Left kidney (tissue), 2 donors: Measurements from ENCODE around the gene GFOD1. TPM values are rescaled to one million over a fixed set of nuclear protein-coding genes. Genes with fewer than 3 reads are reported as not detected.

Experiments
- DNase-seq: peaks from one replicate; pipeline ENCODE4 v3.0.0-alpha.2; 2013
- polyA plus RNA-seq: library from polyadenylated mRNA; unstranded; fragments of 120-200 nt; gene quantifications from one replicate; pipeline ENCODE4 v1.2.1, GENCODE V29; 2013; ENCODE audit not compliant: insufficient read length

The GFOD1 gene
- polyA plus RNA-seq, 1 donor, result 2.3 TPM

DNA sequence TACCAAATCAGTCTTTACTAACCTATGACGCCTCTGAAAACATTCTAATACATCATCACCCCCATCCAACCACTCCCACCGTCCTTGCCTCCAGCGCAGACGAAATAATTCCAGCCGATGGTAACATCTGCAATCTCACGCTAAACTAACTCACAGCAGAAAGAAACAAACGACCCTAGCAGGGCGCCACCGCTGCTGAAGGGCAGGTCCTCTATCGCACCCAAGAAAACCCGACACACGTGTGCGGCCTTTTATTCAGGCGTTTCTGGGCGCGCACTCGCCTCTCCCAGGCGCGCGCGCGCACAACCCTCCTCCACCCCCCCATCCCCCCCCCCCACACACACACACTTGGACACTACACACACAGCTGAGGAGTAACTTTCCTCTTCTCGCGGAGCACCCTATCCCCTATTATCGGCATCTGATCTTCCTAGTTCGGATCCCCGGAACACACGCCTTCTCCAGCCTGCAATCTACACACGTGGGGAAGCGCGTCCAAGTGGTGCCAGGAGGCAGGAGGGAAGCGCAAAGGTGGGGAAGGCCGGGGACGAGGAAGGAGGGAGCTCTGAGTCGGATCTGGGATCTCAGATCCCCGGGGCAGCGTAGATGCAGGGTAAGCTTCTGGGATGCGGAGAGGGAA is 1.4 kb downstream of the GFOD1 start:
- no peak for DNase-seq

DNA sequence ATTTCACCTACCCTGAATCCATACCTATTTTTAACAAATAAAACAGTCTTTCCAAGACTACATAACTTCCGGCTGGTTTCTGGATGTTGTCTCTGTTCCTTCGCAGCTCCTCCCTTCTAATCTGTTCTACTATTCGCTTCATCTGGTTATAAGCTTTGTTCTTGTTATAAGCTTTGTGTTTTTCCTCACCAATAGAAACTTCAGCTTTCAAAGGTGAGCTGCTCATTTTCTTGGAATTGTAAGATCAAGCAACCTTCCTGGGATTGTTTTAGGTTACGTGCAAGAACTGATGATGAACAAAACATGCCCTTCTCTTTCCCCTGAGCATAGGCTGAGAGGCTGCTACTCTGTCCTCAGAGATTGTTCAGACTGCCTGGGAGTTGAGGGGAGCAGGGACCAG is 2.1 kb downstream of the GFOD1 start:
- no peak for DNase-seq

DNA sequence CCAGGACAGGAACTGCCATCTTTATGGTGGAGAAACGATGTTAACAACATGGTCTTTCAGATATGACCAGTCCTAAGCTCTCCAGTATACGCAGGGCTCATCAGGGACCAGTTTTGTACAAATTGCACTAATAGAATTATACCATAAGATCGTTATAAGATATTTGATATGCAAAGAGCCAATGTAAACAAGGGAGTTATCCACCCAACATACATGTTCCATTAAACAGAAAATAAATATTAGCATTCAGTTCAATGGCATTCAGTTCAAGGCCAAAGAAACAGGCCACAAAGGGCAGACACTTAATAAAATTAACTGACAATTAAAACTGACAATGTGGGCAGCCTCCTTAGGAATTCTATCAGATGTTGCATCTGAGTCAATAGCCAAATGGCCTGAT is 2.6 kb downstream of the GFOD1 start:
- DNase-seq, result no peak

DNA sequence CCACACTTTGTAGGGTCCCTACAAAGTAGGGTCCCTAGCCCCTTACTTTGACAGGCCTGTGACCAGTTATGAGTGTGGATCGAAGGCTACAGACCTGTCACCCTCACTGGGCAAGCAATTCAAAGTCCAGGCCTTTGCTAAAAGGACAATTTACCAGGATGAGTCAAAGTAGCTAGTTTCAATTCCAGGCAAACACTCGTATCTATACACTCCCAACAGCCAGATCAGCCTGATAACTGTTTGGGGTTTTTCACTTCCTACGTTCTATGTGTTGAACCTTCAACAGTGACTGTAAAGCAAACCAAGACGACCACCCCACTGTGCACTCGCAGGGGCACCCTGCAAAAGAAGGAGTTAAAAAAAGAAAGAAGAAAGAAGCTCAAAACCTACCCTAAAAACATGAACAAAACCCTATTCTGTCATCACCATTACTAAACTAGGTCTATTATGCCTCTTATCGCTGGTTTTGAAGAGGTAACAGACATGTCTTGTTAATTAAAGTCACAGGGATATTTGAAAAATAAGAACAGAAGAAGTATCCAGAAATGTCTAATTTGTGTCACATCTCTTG is 3.2 kb downstream of the GFOD1 start:
- no peak for DNase-seq

DNA sequence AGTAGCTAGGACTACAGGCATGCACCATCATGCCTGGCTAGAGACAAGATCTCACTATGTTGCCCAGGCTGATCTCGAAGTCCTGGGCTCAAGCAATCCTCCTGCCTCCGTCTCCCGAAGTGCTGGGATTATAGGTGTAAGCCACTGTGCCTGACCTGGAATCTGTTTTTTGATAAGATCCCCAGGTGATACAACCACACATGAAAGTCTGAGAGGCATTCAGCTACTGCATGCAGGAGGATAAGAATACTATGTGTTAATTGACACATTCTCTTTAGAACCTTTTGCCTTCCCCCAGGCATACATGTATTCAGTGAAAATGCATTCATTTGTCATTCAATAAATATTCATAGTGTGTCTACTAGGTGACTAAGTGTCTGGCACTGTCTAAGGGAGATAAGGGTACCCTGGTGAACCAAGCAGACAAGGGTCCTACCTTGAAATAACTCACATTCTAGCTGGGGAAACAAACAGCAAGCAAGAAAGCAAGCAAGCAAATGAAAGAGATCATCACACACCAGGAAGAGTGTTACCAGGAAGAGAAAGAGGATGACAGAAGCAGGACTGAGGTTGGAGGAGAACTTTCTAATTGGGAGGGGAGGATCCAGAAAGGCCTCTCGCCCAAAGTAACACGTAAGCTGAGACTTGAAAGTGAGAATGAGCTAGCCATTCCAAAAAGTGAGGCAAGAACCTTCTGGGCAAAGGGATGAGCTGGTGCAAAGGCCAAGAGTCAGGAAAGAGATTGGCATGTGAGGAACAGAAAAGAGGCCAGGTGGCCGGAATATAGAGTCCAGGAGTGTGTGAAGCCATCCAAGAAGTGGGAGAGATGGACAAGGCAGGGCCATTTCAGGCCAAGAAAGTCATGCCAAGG is 6.5 kb downstream of the GFOD1 start:
- DNase-seq, result no peak

DNA sequence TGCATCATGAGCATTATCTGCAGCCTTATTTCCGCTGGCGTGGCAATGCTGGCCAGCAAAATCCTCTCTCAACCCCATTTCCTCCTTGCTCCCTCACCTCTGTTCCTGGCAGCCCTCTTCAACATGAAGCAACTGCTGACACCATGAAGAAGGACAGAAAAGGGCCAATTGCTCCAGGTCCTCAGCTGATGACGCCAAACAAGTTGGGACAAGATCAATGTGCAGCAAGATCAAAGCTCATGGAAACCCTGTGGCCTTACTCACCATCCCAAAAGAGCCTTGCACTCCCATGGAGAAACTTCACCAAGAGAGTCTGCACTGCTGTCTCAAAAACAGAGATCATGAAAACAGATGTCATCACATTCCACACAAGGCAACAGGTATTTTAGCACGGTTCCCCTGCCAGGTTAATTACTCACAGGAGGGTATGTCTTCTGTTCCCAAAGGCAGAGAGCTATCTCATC is 7.4 kb downstream of the GFOD1 start:
- DNase-seq, result no peak

DNA sequence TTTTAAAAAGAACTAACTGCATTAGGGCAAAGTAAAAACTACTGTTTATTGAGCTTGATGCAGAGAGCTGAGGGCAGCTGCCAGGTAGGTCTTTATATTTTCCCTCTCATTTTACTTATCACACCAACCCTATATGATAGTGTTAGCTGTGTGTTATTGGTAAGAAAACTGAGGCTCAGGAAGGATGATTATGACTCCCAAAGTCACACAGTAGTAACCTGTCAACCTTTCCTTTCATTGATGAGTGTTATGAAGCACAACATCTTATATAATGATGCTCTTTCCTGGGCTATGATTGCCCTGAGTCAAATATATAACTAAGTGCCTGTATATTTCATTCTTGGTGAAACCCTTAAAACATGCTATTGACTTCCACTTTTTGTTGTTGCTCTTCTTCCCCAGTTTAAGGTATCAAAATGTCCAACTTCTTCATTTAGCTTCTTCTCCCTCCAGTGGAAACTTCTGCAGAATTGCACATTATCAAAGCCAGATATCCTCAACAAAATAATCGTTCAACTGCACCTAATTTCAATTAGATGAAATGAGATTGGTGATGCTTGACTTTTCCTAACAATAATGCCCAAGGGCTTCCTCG is 8.1 kb downstream of the GFOD1 start:
- no peak for DNase-seq

DNA sequence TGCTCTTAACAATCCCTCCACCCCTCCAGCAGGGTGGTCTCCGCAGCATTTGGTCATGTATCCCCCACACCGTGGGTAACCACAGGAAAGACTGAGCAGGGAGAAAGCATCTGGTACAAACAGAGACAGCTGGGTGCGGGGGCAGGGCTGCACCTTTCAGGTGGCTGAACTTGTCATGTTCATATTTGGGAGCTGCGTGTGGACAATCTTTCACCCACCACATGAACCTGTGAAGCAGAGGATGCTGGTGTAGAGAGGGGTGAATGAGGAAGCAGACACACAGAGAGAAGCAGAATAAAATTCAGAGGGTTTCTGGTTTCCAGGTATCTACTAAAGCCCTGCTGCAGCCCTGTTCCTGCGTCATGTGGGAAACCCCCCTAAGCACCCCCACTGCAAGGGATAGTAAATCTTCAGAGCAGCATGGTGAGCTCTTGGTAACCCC is 8.9 kb downstream of the GFOD1 start:
- DNase-seq, result no peak

DNA sequence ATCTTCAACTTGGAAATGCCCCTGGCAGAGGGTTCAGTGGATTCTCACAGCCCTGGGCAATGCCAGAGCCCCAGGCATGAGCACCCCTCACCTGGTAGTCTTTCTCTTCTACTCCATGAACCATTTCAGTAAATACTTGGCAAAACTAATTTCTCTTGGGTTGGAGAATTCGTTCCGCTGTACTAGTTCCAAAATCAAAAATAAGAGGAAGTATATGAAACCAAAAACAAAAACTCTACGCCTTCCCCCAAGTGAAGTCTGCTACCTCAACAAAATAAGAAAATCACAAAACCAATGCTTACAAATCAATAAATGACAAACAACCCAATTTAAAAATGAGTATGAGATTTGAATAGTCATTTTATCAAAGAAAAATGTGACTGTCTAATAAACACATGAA is 12.6 kb downstream of the GFOD1 start:
- no peak for DNase-seq

DNA sequence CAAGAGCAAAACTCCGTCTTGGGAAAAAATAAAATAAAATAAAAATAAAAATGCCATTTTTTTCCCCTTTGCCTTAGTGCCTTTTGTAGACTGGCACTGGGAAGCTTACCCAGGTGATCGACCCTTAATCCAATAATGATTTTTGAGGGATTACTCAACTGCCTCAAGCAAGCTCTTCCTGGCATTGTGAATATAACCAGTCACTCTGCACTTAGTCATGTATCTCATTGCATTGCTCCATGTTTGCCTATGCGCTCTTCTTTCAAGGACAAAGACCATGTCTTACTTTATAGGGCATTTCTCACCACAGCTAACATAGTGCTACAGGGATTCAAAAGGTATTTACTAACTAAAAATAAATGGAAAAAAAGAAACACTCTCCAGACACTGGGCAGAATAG is 13.0 kb downstream of the GFOD1 start:
- no peak for DNase-seq

DNA sequence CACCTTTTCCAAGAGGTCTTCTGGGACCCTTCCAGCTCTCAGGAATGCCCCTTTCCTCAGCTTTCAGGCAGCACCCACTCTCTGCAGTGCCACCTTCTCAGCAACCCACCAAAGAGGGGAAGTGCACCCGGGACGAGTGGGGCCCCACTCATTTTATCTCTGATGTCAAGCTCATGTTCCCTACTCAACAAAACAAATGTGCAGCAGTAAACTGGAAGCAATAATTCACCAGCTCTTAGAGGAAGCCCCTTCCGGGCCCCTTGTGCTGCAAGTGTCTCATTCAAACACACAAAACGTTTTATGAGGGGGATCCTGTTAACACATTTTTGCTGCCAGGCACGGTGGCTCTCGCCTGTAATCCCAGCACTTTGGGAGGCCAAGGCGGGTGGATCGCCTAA is 13.6 kb downstream of the GFOD1 start:
- DNase-seq, result no peak

DNA sequence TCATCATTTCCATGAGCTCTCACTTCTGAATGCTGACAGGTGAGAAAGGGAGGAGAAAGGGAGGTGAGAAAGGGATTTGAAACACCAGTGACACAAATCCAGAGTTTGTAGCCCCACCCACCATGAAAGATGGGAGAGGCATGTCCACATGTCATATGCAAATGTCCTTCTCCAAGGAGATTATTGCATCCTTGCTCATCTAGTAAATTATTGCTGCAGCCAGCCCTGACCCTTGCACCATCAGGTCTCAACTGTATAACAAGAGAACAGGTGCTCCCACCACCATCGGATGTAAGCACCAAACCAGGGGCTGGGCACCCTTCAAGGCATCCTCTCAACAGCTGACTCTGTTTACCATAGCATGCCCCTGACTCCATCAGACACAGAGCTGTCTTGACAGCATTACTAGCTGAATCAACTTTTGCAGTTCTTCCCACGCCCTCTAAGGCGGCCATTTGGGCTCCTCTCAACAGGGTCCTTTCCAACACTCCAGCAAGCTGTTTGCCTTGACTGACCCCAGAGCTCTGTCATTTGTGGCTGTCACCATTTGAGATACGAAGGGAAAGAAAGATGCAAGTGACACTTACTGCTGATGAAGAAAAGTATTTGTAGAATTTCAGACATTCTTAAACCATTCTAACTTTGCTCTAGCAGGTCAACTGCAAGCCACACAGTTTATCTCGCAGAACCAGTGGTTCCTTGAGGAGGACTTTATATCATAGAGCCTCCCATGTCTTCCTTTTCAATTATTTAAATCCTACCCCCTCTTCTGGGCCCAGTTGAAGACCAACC is 14.2 kb downstream of the GFOD1 start:
- DNase-seq, result no peak

DNA sequence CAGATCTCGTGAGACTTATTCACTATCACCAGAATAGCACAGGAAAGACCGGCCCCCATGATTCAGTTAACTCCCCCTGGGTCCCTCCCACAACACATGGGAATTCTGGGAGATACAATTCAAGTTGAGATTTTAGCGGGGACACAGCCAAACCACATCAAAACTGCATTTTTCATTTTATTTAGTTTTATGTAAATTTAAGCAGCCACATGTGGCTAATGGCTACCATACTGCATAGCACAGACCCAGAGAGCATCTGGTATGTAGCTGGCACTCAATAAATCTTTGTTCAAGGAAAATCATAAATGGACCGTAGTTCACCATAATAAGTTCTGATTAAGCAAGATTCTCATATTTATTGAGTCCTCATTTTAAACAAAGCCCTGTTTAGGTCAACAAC is 15.3 kb downstream of the GFOD1 start:
- no peak for DNase-seq

DNA sequence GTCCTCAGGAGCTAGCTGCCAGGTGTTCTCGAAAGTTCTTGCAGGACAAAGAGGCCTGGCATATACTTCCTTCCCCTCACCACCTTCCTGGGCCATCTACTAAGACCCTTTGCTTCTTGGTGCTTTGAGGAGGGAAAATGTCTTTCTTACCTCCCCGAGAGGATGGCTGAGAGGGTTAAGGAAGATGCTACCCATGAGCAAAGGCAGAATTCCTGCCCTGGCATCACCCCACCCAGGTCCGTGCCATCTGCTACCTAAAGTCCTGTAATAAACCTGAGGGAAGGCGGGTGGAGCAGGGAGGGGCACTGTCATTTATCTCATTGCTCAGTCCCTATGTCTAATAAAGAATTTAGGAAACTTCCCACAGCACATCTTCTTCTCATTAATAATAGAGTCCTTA is 16.2 kb downstream of the GFOD1 start:
- DNase-seq, result no peak

DNA sequence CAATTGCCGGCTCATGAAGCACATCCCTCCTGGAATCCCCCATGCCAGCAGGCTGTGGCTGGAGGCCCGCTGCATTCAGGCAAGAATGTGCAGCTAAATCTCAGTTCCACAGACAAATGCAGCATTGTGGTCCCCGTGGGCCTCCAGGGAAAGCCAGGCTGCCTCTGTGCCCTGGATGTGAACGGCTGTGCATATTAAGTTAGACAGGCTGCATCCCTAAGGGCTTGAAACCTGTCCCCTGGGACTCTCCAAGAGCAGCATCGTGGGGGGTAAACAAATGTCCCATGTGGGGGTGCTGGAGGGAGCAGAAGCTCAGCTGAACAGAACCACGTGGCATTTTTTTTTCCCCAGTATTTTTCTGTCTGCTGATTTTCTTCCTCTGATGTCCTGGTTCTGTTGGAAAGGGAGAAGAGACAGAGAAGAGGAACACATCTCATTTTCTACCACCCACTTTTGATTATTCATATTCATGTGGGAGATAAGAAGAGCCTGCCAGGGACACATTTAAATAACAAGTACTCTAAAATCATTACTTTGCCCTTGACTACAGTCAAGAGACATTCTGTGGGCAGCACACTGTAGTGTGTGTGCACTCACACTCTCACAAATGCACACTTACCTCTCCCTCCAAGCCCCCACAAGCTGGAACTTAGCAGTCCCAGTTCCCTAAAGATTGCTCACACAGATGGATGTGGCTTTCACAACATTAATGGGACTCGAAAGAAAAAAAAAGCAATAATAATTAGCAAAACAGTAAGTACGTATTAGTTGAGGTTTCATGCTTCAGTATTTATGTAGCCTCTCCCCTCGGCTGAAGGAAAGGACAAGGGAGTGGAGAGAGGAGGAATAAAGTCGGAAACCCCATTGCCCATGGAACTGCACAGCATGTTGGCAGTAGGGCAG is 16.9 kb downstream of the GFOD1 start:
- no peak for DNase-seq

DNA sequence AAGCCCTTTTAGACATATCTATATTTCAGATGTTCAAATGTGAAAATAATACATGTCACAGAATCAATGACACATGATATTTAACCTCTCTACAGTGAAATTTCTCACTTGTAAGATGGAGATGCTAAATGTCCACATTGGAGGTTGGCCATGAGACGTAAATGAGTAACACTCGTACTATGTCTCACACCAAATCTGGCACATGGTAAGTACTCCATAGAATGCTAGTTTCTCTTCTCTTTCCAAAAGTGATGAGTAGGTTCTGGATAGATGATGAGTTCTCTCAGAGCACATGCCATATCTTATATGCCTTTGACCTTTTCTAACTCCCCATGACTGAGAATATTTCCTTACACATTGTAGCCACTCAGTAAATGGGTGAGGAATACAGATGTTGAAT is 17.7 kb downstream of the GFOD1 start:
- DNase-seq, result no peak

DNA sequence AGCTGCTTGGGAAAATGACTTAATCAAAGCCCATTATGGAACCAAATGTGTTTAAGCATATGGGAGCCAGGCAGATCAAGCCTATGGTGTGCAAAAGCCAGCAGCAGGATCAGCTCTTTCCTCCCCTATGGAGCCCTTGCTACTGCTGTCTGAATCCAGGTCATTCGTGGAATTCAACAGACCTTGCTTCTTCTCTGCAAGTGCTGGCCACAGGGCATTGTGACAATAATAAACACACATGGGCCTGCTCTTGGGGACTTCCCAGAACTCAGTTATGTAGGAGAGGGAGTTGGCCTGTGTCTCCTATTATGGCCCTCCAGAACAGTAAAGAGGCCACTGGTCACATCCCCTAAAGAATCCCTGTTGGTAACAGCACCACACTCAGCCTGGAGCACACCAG is 18.6 kb downstream of the GFOD1 start:
- no peak for DNase-seq

DNA sequence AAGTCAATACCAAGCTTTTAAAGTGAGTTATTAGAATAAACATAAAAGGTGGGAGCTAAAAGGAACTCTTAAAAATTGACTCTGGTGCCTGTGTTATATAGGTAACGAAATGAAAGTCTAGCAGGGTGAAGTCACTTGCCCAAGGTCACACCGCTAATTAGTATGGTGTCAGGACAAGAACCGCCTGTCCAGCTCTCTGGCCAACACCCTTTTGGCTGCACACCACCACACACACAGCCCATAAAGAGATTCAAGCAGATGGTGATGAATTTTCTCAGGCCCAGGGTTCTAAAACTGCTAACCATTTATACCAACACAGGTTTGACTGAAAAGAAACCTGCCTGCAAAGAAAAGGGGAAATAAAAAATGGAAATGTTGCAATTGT is 20.2 kb downstream of the GFOD1 start:
- DNase-seq, result no peak

DNA sequence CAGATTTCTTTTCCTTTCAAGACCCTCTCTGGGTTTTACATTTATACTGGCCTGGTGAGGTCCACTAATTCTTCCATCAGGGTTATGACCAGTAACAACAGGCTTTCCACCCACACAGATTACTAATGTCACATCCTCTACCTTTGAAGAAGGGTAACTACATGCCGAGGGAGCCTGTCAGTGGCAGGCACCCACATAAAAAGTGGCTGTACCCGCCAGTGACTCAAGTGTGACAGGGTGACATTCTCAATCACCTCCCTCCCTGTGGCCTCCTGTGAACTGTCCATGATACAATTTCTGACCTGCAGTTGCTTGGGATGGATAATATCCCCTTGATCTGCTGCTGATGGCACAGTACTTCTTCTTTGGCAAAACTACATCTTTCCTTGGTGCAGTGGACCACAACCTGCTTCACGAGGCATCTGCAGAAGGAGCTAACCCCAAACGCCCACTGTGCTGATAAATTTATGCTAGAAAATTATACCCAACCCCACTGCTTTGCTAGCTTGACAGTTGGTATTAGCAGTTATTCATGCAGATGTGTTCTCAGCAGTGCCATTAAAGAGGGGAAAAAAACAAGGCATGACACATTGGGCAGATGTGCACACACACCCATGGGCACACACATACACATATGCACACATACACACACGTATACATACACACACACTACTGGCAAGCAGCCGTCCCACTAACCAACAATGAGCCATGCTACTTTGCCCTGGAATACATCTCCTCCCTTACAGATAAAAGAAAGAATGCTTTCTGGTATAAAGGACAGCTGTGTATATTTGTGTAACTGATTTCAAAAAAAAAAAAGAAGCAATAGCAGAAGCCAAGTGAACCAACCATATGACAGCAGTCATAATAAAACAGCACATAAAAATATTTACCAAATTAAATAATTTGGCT is 20.8 kb downstream of the GFOD1 start:
- DNase-seq, result no peak

DNA sequence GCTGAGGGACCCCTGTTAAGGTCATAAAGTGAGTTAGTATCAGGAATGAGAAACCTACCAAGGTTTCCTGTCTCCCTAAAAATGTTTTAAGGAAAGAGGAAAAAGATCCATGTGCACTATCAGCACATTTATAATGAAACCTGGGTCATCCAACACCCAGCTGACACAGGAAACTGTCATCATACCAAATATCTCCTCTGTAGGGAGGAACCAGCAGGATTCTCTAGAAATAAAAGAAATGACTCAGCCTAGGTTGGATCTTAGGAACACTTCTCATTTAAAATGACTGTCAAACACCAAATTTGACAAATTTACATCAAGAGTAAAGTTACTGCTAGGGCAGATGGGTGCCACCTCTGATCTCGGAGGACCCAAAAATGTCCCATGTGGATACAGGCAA is 21.7 kb downstream of the GFOD1 start:
- no peak for DNase-seq
